ENCODE results near the gene CUL2.
"Not testable (repeated sequence)": the region's sequence is repeated elsewhere in the genome, so short reads cannot be mapped to it uniquely, and the experiment has no call there.

The CUL2 gene

GRCh38 chr10:35090162-35090954 is at the start of gene CUL2:
CUL2 (minus strand) TSS chr10:35090341; CDS start chr10:35071317, 19,024 bp downstream.
- DNase-seq = peak; percentile 95

DNA sequence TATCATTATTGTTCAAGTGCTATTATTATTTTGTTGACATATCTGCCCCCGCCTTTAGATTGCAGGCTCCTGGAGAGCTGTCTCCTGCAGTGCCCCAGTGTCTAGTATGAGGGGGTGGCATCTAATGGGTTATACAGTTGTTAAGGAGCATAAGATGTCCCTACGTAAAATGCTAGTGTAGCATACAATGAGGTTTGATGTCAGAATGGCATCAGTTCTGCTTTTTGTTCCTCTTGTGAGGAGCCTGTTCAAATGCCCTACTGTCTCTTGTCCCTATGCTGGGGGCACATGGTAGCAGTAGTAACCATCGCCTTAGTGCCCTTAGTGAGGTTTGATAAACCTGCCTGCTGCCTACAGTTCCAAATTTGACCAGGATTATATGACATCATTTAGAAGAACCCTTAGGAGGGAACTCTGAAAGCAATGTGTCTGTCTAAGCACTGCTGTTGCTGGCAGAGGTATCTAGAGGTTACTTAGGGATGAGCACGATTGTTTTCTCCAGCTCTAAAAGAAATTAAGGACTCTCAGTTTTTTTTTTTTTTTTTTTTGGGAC is 46.2 kb upstream of the CUL2 start:
- DNase-seq = no peak

DNA sequence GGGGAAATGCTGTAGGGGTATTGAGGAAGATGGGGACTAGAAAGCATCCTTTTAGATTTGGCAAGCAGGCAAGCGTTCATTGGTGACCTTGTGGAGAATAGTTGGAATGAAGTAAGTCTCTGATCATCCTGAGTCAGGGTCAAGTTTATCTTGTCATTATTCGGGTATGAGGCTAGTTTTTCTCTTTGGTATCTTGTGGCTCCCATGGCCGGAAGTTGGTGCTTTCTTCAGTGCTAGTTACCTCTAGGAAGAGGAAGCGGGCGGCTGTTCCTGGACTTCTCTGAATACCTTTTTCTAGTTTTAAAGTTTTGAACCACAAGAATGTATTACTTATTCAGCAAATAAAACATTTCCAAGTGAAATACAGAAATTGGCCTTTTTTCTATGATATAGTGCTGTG is 45.7 kb upstream of the CUL2 start:
- DNase-seq = no peak

DNA sequence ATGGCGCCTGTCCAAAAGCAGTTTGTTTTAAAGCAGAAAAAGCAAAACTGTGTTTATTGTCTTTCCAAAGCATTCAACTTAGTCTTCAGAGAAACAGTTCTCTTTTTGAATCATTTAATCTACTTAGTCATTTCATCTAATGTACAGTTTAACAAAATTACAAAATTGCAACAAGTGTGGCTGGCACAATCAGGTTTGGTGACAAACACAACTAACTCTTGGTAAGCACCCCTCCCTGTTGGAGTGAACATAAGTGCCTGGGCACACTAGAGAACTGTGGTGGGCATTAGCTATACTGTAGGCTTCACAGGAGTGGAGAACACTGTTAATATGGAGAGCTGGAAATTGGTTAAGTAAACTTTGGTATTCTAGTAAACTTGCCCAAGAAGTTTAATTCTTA is 43.4 kb upstream of the CUL2 start:
- DNase-seq = no peak

DNA sequence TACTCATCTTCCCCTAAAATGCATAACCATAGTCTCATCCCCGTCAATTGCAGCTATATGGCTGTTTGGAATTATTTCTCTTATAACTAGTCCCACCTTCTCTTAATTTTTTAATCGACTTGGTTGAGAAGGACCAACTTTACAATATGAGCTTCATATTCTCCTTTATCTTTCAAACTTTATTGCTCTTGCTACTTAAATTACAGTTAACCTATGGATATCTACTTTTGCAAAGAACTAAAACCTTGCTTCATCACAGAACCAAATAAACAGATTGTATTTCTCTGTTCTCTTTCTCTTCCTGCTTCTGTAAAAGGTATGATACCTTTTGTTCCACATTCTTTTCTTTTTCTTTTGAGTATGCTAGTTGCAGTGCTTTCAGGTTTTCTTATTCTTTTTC is 42.6 kb upstream of the CUL2 start:
- no peak for DNase-seq

DNA sequence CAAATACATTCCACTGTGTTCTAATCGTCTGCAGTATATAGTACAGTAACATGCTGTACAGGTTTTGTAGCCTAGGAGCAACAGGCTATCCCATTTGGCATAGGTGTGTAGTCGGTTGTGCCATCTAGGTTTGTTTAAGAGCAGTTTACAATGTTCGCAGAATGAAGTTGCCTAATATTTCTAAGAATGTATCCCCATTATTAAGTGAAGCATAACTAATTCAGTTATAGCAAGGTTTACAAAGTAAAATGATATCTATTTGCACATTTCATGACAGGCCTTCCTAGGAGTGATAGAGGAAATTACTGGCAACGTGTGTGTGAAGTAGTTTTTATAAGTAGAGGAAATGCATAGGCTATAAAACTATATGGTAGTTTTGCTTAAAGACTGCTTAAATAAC is 40.5 kb upstream of the CUL2 start:
- DNase-seq = no peak

- no peak for DNase-seq
Observed at GRCh38 chr10:35129185-35129674, 39.1 kb upstream of the CUL2 start.

- peak; percentile 76 for DNase-seq
Observed at GRCh38 chr10:35127289-35127891, 37.2 kb upstream of the CUL2 start.

DNA sequence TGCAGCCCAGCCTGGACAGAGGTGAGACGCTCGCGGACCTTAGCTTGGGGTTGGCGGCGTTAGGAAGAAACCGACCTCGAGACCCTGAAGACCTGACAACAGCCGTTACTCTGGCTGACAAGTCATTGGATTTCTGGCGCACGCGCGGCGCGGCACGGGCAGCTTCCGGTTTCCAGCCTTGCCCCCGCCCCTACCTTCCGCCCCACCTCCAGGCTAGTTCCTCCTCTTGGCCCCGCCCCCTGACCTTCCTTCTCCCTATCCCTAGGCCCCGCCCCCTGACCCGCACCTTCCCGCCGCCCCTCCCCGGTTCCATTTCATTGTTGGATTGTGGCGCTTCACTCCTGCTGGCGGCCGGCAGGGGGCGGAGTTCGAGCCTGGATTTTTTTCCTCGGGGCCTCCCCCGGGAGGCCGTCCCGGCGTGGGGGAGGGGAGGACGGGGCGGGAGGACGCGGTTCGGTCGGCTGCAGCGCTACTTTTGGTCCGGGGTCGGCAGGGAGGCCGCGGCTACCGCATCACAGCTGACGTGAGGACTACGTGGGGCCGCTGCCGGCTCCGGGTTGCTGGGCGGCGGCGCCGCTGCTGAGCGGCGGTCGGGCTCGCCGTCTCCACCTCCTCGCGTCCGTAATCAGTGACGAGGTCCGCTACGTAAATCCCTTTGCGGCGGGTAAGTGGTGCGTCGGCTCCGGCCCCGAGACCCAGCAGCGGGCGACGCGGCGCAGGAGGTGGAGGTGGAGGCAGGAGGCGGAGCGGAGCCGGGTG is 36.6 kb upstream of the CUL2 start, which contains the start of gene CREM:
CREM (plus strand) TSS at position 317 of the 759 bp plus-strand sequence. CDS start 10,990 bp downstream, outside the sequence.
- peak; percentile 99 for DNase-seq

DNA sequence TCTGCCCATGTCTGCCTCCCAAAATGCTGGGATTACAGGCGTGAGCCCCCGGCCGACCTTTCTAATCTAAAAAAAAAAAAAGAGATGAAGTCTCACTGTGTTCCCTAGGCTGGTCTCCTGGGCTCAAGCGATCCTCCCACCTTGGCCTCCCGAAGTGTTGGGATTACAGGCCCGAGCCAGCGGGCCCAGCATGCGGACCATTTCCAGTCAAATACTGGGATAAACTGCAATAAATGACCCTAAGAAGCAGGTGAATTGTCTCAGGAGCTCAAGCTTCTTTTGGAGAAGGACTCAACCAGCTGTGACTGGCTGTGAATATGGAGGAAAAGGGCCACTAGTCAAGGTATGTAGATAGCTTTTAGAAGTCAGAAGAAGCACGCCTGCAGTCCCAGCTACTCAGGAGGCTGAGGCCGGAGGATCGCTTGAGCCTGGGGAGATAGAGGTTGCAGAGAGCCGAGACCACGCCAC is 36.0 kb upstream of the CUL2 start:
- DNase-seq = no peak

DNA sequence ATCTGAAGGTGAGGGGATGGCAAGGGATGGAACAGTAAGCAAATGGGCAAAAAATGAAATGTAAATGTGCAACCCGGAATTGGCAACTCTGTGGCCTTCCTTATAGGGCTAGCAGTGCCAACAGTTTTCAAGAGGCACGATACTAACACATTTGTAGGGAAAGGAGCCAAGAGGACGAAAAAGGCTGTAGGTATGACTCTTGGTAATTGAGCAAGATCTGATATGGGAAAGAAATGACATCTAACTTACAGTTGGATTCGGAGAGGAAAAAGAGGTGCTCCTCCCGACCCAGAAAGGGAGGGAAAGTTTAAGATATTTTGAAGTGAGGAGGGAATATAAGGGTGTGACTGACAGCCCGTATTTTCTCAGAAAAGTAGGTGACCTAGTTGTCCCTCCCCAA is 34.4 kb upstream of the CUL2 start:
- no peak for DNase-seq

DNA sequence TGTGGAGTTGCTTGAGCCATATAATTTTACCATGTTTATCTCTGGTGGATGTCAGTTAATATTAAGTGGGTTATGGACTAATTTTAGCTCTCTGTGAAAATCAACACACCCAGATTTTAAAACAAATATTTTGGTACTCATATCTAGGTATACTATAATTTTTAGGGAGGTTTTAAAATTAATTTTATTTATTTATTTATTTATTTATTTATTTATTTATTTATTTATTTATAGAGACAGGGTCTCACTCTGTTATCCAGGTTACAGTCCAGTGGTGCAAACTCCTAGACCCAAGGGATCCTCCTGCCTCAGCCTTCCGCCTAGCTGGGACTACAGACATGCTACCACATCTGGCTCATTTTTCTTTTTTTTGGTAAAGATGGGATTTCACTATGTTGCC is 29.2 kb upstream of the CUL2 start:
- DNase-seq = no peak

- no peak for DNase-seq
Observed at GRCh38 chr10:35112571-35112970, 22.4 kb upstream of the CUL2 start.

GRCh38 chr10:35103882-35104281 is 13.7 kb upstream of the CUL2 start:
- DNase-seq = no peak

DNA sequence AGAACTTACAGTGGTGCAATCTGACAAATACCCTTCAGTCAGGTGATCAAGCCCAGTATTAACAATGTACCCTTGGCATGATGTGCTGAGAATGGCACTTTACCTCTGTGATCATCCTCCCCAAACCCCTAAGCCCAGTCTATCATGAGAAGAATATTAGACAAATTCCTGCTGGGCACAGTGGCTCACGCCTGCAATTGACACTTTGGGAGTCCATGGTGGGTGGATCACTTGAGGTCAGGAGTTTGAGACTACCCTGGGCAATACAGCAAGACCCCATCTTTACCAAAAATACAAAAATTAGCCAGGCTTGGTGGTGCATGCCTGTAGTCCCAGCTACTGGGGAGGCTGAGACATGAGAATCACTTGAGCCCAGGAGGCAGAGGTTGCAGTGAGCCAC is 7.4 kb upstream of the CUL2 start:
- DNase-seq = no peak

- DNase-seq = no peak
Observed at GRCh38 chr10:35096312-35096711, 6.2 kb upstream of the CUL2 start.

GRCh38 chr10:35092851-35093250 is 2.7 kb upstream of the CUL2 start:
- no peak for DNase-seq

GRCh38 chr10:35091994-35092790 is 2.1 kb upstream of the CUL2 start:
- no peak for DNase-seq

DNA sequence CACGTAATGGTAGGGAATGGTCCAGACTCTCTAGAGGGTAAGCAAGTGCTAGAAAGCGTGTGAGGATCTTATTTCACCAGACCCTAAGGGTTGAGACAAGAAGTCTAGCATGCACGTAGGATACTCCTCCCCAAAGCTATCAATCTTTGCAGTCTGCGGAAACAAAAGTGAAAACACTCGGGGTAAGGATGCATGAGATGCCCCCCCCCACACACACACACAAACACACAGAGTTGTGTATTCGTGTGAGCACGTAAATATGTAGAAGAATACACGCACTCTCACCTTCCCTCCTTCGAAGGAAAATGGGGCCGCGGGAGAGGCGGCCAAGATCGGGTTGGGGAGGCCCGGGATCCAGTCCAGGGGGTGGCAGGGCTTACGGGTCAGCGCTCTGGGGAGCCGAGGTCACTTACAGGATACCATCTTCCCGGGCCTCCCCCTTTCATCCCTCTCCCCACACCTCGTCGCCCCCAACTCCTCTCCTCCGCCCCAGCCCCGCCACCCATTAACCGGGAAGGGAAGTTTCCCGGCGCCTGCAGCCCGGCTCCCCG is 455 bp downstream of the CUL2 start:
- DNase-seq = peak; percentile 50

GRCh38 chr10:35083242-35083641 is 6.9 kb downstream of the CUL2 start:
- DNase-seq = no peak

GRCh38 chr10:35080261-35080660 is 9.9 kb downstream of the CUL2 start:
- not testable (repeated sequence) for DNase-seq

GRCh38 chr10:35079763-35080162 is 10.4 kb downstream of the CUL2 start:
- peak; percentile 60 for DNase-seq

All from islet precursor cell (in vitro differentiated cells).